IMR-90 (cell line): ENCODE measurements around the gene ANP32B. TPM values are rescaled to one million over a fixed set of nuclear protein-coding genes. Genes with fewer than 3 reads are reported as not detected.

ENCODE experiments used
- ATAC-seq: fragments of 200-7000 bp; cut with Tn5 transposase; 2 replicates; pipeline ENCODE4 v1.9.1; 2020; ENCODE audit warnings: low read depth, mild to moderate bottlenecking, moderate library complexity
- BruUV-seq: library from RNA; stranded (reverse); fragments of 400-500 nt; replicated peaks from 2 replicates; lab custom pipeline; 2021; lab: Mats Ljungman, UMichigan
- CTCF ChIA-PET: fragments of 300-600 bp; formaldehyde crosslinking; extraction: SDS; loops from one replicate; lab custom pipeline; 2021; ENCODE audit warnings: antibody characterized with exemption; lab: Yijun Ruan, JAX
- POLR2A ChIA-PET: fragments of 300-600 bp; sonication (Branson Sonifier 250); formaldehyde crosslinking; loops from one replicate; lab custom pipeline; 2022; ENCODE audit warnings: antibody characterized with exemption; ENCODE audit not compliant: unreplicated experiment; lab: Charles Lee
- DNase-seq: peaks from one replicate; pipeline ENCODE4 v3.0.0; 2013
- H2AFZ ChIP-seq: replicated peaks from 2 replicates; pipeline ENCODE3; 2013; ENCODE audit warnings: low read length, mild to moderate bottlenecking; ENCODE audit not compliant: poor library complexity
- H2AK5ac ChIP-seq: 2 replicates; pipeline ENCODE4 v1.6.1; 2013; ENCODE audit warnings: low read depth, low read length, inconsistent platforms
- H2AK9ac ChIP-seq: replicated peaks from 2 replicates; pipeline ENCODE3; 2013; ENCODE audit warnings: mild to moderate bottlenecking, low read depth, low read length, moderate library complexity; ENCODE audit not compliant: poor library complexity
- H2BK120ac ChIP-seq: 2 replicates; pipeline ENCODE4 v1.6.1; 2013; ENCODE audit warnings: low read depth, low read length, inconsistent platforms
- H2BK15ac ChIP-seq: 3 replicates; pipeline ENCODE4 v1.6.1; 2013; ENCODE audit warnings: low read depth, low read length, inconsistent platforms
- H2BK20ac ChIP-seq: 2 replicates; pipeline ENCODE4 v1.6.1; 2013; ENCODE audit warnings: low read depth, mild to moderate bottlenecking, inconsistent platforms, low read length, moderate library complexity
- H2BK5ac ChIP-seq: 2 replicates; pipeline ENCODE4 v1.6.1; 2013; ENCODE audit warnings: mild to moderate bottlenecking, low read depth, low read length, inconsistent platforms; ENCODE audit not compliant: poor library complexity, severe bottlenecking
- H3K14ac ChIP-seq: replicated peaks from 2 replicates; pipeline ENCODE4 v1.6.1; 2013; ENCODE audit warnings: low read depth, low read length, inconsistent platforms
- H3K18ac ChIP-seq: 2 replicates; pipeline ENCODE4 v1.6.1; 2013; ENCODE audit warnings: low read depth, low read length, control low read depth
- H3K23ac ChIP-seq: 2 replicates; pipeline ENCODE4 v1.6.1; 2013; ENCODE audit warnings: low read depth, low read length, inconsistent platforms
- H3K27ac ChIP-seq: 2 replicates; pipeline ENCODE4 v1.5.1; 2013; ENCODE audit warnings: mild to moderate bottlenecking, control low read depth, low read length; ENCODE audit not compliant: insufficient read depth
- H3K27me3 ChIP-seq: 2 replicates; pipeline ENCODE4 v1.6.1; 2013; ENCODE audit warnings: low read length; ENCODE audit not compliant: control insufficient read depth, insufficient read depth
- H3K36me3 ChIP-seq: 2 replicates; pipeline ENCODE4 v1.6.1; 2013; ENCODE audit warnings: low read length, mixed read lengths; ENCODE audit not compliant: control insufficient read depth, insufficient read depth
- H3K4ac ChIP-seq: 2 replicates; pipeline ENCODE4 v1.6.1; 2013; ENCODE audit warnings: low read depth, low read length, inconsistent platforms
- H3K4me1 ChIP-seq: 2 replicates; pipeline ENCODE4 v1.6.1; 2013; ENCODE audit warnings: low read length, mixed read lengths; ENCODE audit not compliant: control insufficient read depth, insufficient read depth
- H3K4me2 ChIP-seq: 2 replicates; pipeline ENCODE4 v1.6.1; 2013; ENCODE audit warnings: low read depth, mild to moderate bottlenecking, control low read depth, low read length, moderate library complexity
- H3K4me3 ChIP-seq: 2 replicates; pipeline ENCODE4 v1.5.1; 2013; ENCODE audit warnings: low read depth, mild to moderate bottlenecking, control low read depth, low read length, moderate library complexity; ENCODE audit not compliant: insufficient read depth
- H3K56ac ChIP-seq: 2 replicates; pipeline ENCODE4 v1.6.1; 2013; ENCODE audit warnings: low read length, inconsistent platforms; ENCODE audit not compliant: insufficient read depth; ENCODE audit errors: extremely low read depth
- H3K79me1 ChIP-seq, 2 experiments: 2 replicates each; pipeline ENCODE4 v1.6.1; 2013; ENCODE audit warnings: low read length in 2 of 2, inconsistent platforms in 1 of 2, low read depth in 1 of 2
- H3K9ac ChIP-seq: 2 replicates; pipeline ENCODE4 v1.6.1; 2013; ENCODE audit warnings: low read depth, low read length, control low read depth
- H3K9me1 ChIP-seq: 2 replicates; pipeline ENCODE4 v1.6.1; 2013; ENCODE audit warnings: low read length, inconsistent platforms; ENCODE audit not compliant: insufficient read depth
- H3K9me3 ChIP-seq: 2 replicates; pipeline ENCODE4 v1.6.1; 2013; ENCODE audit warnings: low read length; ENCODE audit not compliant: control insufficient read depth, insufficient read depth
- H4K20me1 ChIP-seq: 2 replicates; pipeline ENCODE4 v1.6.1; 2013; ENCODE audit warnings: low read length, inconsistent platforms; ENCODE audit not compliant: insufficient read depth
- H4K5ac ChIP-seq: 2 replicates; pipeline ENCODE4 v1.6.1; 2013; ENCODE audit warnings: mild to moderate bottlenecking, low read depth, low read length, control low read depth
- H4K8ac ChIP-seq, 2 experiments: 2 replicates each; pipeline ENCODE4 v1.6.1; 2013; ENCODE audit warnings: low read depth in 2 of 2, low read length in 2 of 2, control low read depth in 1 of 2, inconsistent platforms in 1 of 2
- H4K91ac ChIP-seq: 2 replicates; pipeline ENCODE4 v1.6.1; 2013; ENCODE audit warnings: low read depth, low read length, inconsistent platforms; ENCODE audit not compliant: insufficient read depth
- BHLHE40 ChIP-seq: fragments of 150-350 bp; IDR thresholded peaks from 2 replicates; pipeline ENCODE4 v1.6.1; 2016; ENCODE audit warnings: mild to moderate bottlenecking, low read depth, low read length
- CEBPB ChIP-seq: IDR thresholded peaks from 2 replicates; pipeline ENCODE4 v1.6.1; 2012; ENCODE audit warnings: low read depth, low read length, improper control_type of control experiment
- CTCF ChIP-seq: conservative IDR thresholded peaks from 2 replicates; pipeline ENCODE4 v1.5.1; 2012; ENCODE audit warnings: mild to moderate bottlenecking, low read depth, low read length, improper control_type of control experiment
- ELK1 ChIP-seq: fragments of 150-350 bp; IDR thresholded peaks from 2 replicates; pipeline ENCODE4 v1.6.1; 2016; ENCODE audit warnings: low read depth, mild to moderate bottlenecking, low read length, moderate library complexity, borderline replicate concordance
- MAFK ChIP-seq: IDR thresholded peaks from 2 replicates; pipeline ENCODE4 v1.6.1; 2012; ENCODE audit warnings: low read depth, low read length, improper control_type of control experiment
- MXI1 ChIP-seq: IDR thresholded peaks from 2 replicates; pipeline ENCODE4 v1.6.1; 2012; ENCODE audit warnings: low read depth, mild to moderate bottlenecking, low read length, moderate library complexity, borderline replicate concordance
- NFE2L2 ChIP-seq: fragments of 150-350 bp; IDR thresholded peaks from 2 replicates; pipeline ENCODE4 v1.6.1; 2016; ENCODE audit warnings: low read depth, mild to moderate bottlenecking, low read length
- POLR2A ChIP-seq: IDR thresholded peaks from 2 replicates; pipeline ENCODE4 v1.6.1; 2012; ENCODE audit warnings: mild to moderate bottlenecking, low read depth, low read length
- RCOR1 ChIP-seq: IDR thresholded peaks from 2 replicates; pipeline ENCODE4 v1.6.1; 2012; ENCODE audit warnings: mild to moderate bottlenecking, low read length, improper control_type of control experiment; ENCODE audit not compliant: insufficient replicate concordance
- RFX5 ChIP-seq: IDR thresholded peaks from 2 replicates; pipeline ENCODE4 v1.8.0; 2012; ENCODE audit warnings: low read depth, mild to moderate bottlenecking, low read length, moderate library complexity
- SMC3 ChIP-seq: fragments of 150-350 bp; IDR thresholded peaks from 2 replicates; pipeline ENCODE4 v1.6.1; 2016; ENCODE audit warnings: low read depth, mild to moderate bottlenecking, antibody characterized with exemption, low read length, moderate library complexity
- USF2 ChIP-seq: fragments of 150-350 bp; IDR thresholded peaks from 2 replicates; pipeline ENCODE4 v1.6.1; 2017; ENCODE audit warnings: mild to moderate bottlenecking, antibody characterized with exemption, low read length, low read depth
- WGBS, 2 experiments: methylation state at CpG; one replicate each; pipeline versions ENCODE4 v1.1.5 to v1.1.7; 2013; ENCODE audit warnings: missing lambda C conversion rate in 2 of 2; ENCODE audit not compliant: insufficient read length in 1 of 2; ENCODE audit errors: extremely low coverage in 2 of 2; 5-methylcytosine and 5-hydroxymethylcytosine counted together
- dilution Hi-C: fragments of 300-500 bp; cut with HindIII; formaldehyde crosslinking; loops from one replicate; pipeline ENCODE4 v1.14.3; 2018; ENCODE audit warnings: low sequenced_read_pairs; ENCODE audit not compliant: unreplicated experiment
- in situ Hi-C: fragments of 300-500 bp; cut with MboI; formaldehyde crosslinking; loops from 3 replicates; pipeline ENCODE4 v1.14.3; 2019; ENCODE audit warnings: low sequenced_read_pairs, inconsistent platforms, mixed read lengths
- intact Hi-C: fragments of 100-400 bp; cut with micrococcal nuclease; formaldehyde crosslinking; loops from 2 replicates; pipeline ENCODE4 v1.10.0; 2022
- polyA plus RNA-seq, 3 experiments: library from polyadenylated mRNA; depleted of rRNA; stranded (reverse); fragments of >200 nt; gene quantifications; 2 replicates each; pipeline ENCODE4 v1.2.3, GENCODE V29; 2012; ENCODE audit warnings: low replicate concordance in 1 of 3
- total RNA-seq: library from RNA; depleted of rRNA; stranded (reverse); fragments of >200 nt; gene quantifications from 2 replicates; pipeline ENCODE4 v1.2.3, GENCODE V29; 2012

Gene ANP32B
- total and polyA plus RNA-seq, 2 of the 4 experiments (the other 2 are of a cell fraction) = 3.9 to 46.8 TPM

- TF ChIP-seq RCOR1 = no peak
- no peak for TF ChIP-seq MAFK
- no peak for TF ChIP-seq SMC3
- TF ChIP-seq NFE2L2 = no peak
Measured at GRCh38 chr9:97940233-97940632, 42.9 kb upstream of the ANP32B start (continued).

- H3K36me3 ChIP-seq = no peaks in the 10 kb centered on the region
- intact Hi-C loops (no loop called here), in situ Hi-C loops (no loop called here), dilution Hi-C loops (no loop called here)
- no peak for DNase-seq
- no peak overlapping the region for H2BK120ac ChIP-seq
- no peaks in the 10 kb centered on the region; the same call in 1 of the 2 replicates for H3K9me3 ChIP-seq
- no peak overlapping the region for H3K23ac ChIP-seq
- no peak overlapping the region for H2AK5ac ChIP-seq
- no peak overlapping the region for H2BK20ac ChIP-seq
- POLR2A ChIA-PET = no interaction called here
- H3K9me1 ChIP-seq = no peaks in the 10 kb centered on the region
- no peak overlapping the region for H3K18ac ChIP-seq
- TF ChIP-seq CTCF (no peak), CEBPB (no peak), POLR2A (no peak), USF2 (no peak), BHLHE40 (no peak), MXI1 (no peak), ELK1 (no peak), NFE2L2 (no peak), RFX5 (no peak), RCOR1 (no peak)
- no peak overlapping the region for H2AK9ac ChIP-seq
- H3K56ac ChIP-seq = no peak overlapping the region
- no peak overlapping the region for H3K4ac ChIP-seq
- no peak overlapping the region for H3K27ac ChIP-seq
- H2AFZ ChIP-seq = no peak overlapping the region
- no peak for ATAC-seq
- no peak overlapping the region for H3K4me3 ChIP-seq
- H3K4me2 ChIP-seq = no peak overlapping the region
- no TSS peak for BruUV-seq
- CTCF ChIA-PET = no interaction called here
- no peak overlapping the region for H2BK15ac ChIP-seq
- no peaks in the 10 kb centered on the region for H3K4me1 ChIP-seq
- no peak overlapping the region for H3K9ac ChIP-seq
- no peaks in the 10 kb centered on the region for H3K79me1 ChIP-seq
- H3K14ac ChIP-seq = no peak overlapping the region
- H4K20me1 ChIP-seq = no peaks in the 10 kb centered on the region
- no CpG with 5 or more reads among the region's 3 CpGs for WGBS, 2 experiments
- no peak overlapping the region for H4K5ac ChIP-seq
- peaks cover 58% of the 10 kb centered on the region for H3K27me3 ChIP-seq
- no peak overlapping the region for H4K91ac ChIP-seq
- H2BK5ac ChIP-seq = no peak overlapping the region
- no peak overlapping the region for H4K8ac ChIP-seq
Measured at GRCh38 chr9:97940741-97941140, 42.4 kb upstream of the ANP32B start.
